H1 (cell line): Measurements from ENCODE around the gene URM1. TPM values are rescaled to one million over a fixed set of nuclear protein-coding genes. Genes with fewer than 3 reads are reported as not detected.

ENCODE experiments used
- CTCF ChIA-PET: fragments of 300-600 bp; sonication (Branson Sonifier 250); formaldehyde crosslinking; loops from one replicate; lab custom pipeline; 2021; ENCODE audit not compliant: partially characterized antibody; lab: Charles Lee
- POLR2A ChIA-PET: fragments of 300-600 bp; sonication (Branson Sonifier 250); formaldehyde crosslinking; loops from one replicate; lab custom pipeline; 2021; ENCODE audit warnings: inconsistent platforms; ENCODE audit not compliant: partially characterized antibody; lab: Charles Lee
- DNase-seq, 2 experiments: peaks; one replicate each; pipeline versions ENCODE4 v3.0.0 to v3.0.0-alpha.2; 2010 to 2022; ENCODE audit warnings: low spot score in 2 of 2, low read depth in 1 of 2, mixed read lengths in 1 of 2
- FAIRE-seq: peaks from 2 replicates; lab custom pipeline; 2011; peaks lifted over from hg19 to GRCh38; lab: Jason Lieb, UNC
- H2AFZ ChIP-seq: 2 replicates; pipeline ENCODE4 v1.8.1; 2012; ENCODE audit warnings: low read length, inconsistent platforms
- H2AK5ac ChIP-seq: 2 replicates; pipeline ENCODE4 v1.6.1; 2013; ENCODE audit warnings: low read depth, low read length
- H2BK120ac ChIP-seq: replicated peaks from 2 replicates; pipeline ENCODE3; 2013; ENCODE audit warnings: low read depth, low read length, inconsistent platforms
- H2BK12ac ChIP-seq: 2 replicates; pipeline ENCODE4 v1.6.1; 2013; ENCODE audit warnings: low read depth, low read length
- H2BK15ac ChIP-seq: 2 replicates; pipeline ENCODE4 v1.6.1; 2013; ENCODE audit warnings: low read length
- H2BK20ac ChIP-seq: 2 replicates; pipeline ENCODE4 v1.6.1; 2013; ENCODE audit warnings: low read length
- H2BK5ac ChIP-seq: 2 replicates; pipeline ENCODE4 v1.6.1; 2013; ENCODE audit warnings: low read depth, low read length
- H3K14ac ChIP-seq: 2 replicates; pipeline ENCODE4 v1.6.1; 2013; ENCODE audit warnings: inconsistent platforms; ENCODE audit not compliant: insufficient read length
- H3K18ac ChIP-seq: 2 replicates; pipeline ENCODE4 v1.6.1; 2013; ENCODE audit warnings: low read length; ENCODE audit errors: extremely low read depth
- H3K23ac ChIP-seq: 2 replicates; pipeline ENCODE4 v1.6.1; 2013; ENCODE audit warnings: inconsistent platforms; ENCODE audit not compliant: insufficient read length
- H3K23me2 ChIP-seq: 2 replicates; pipeline ENCODE4 v1.6.1; 2013; ENCODE audit warnings: low read depth, low read length
- H3K27ac ChIP-seq: 2 replicates; pipeline ENCODE4 v1.6.1; 2011; ENCODE audit warnings: low read depth, low read length, inconsistent platforms
- H3K27me3 ChIP-seq, 4 experiments: replicated peaks in 1 of 4; 1 replicate in 1 of 4; 2 replicates in 3 of 4; pipeline versions ENCODE4 v1.6.1 to v1.8.1; 2011 to 2013; ENCODE audit warnings: low read length in 3 of 4, mild to moderate bottlenecking in 3 of 4, inconsistent platforms in 2 of 4, mixed read lengths in 2 of 4, moderate library complexity in 1 of 4; ENCODE audit not compliant: control insufficient read depth in 3 of 4, insufficient read depth in 3 of 4; ENCODE audit errors: extremely low read depth in 1 of 4
- H3K36me3 ChIP-seq, 4 experiments: 2 replicates each; pipeline versions ENCODE4 v1.6.1 to v1.8.1; 2011 to 2013; ENCODE audit warnings: mild to moderate bottlenecking in 4 of 4, low read length in 3 of 4, moderate library complexity in 2 of 4, control low read depth in 1 of 4, inconsistent platforms in 1 of 4; ENCODE audit not compliant: insufficient read depth in 4 of 4, control insufficient read depth in 2 of 4
- H3K4ac ChIP-seq: replicated peaks from 2 replicates; pipeline ENCODE3; 2013; ENCODE audit warnings: low read length, low read depth, mixed read lengths, inconsistent platforms; ENCODE audit not compliant: insufficient read length
- H3K4me1 ChIP-seq, 4 experiments: replicated peaks in 1 of 4; 1 replicate in 1 of 4; 2 replicates in 3 of 4; pipeline versions ENCODE4 v1.6.1 to v1.8.1; 2011 to 2013; ENCODE audit warnings: low read length in 3 of 4, inconsistent platforms in 2 of 4, mixed read lengths in 1 of 4; ENCODE audit not compliant: insufficient read depth in 4 of 4, control insufficient read depth in 3 of 4
- H3K4me2 ChIP-seq, 2 experiments: 2 replicates each; pipeline versions ENCODE4 v1.6.1 to v1.8.1; 2011 to 2013; ENCODE audit warnings: low read depth in 2 of 2, low read length in 2 of 2, control low read depth in 1 of 2, inconsistent platforms in 1 of 2, mild to moderate bottlenecking in 1 of 2; ENCODE audit not compliant: insufficient read depth in 1 of 2
- H3K4me3 ChIP-seq, 4 experiments: fragments of 200-600, 300-600 bp in 1 of 4; sonication (generic), shearing (Covaris generic), sonication (Bioruptor Twin) in 1 of 4; 2 replicates each; pipeline versions ENCODE4 v1.5.1 to v1.8.1; 2011 to 2016; ENCODE audit warnings: low read length in 4 of 4, low read depth in 3 of 4, control low read depth in 2 of 4, inconsistent platforms in 2 of 4, mild to moderate bottlenecking in 2 of 4, mixed read lengths in 1 of 4, moderate library complexity in 1 of 4; ENCODE audit not compliant: insufficient read depth in 2 of 4; ENCODE audit errors: extremely low read depth in 1 of 4
- H3K56ac ChIP-seq: replicated peaks from 2 replicates; pipeline ENCODE3; 2013; ENCODE audit warnings: low read depth, mild to moderate bottlenecking, mixed read lengths, low read length, inconsistent platforms; ENCODE audit not compliant: insufficient read length
- H3K79me1 ChIP-seq: 2 replicates; pipeline ENCODE4 v1.6.1; 2013; ENCODE audit warnings: low read depth, low read length, control low read depth
- H3K79me2 ChIP-seq, 2 experiments: 2 replicates each; pipeline versions ENCODE4 v1.6.1 to v1.8.1; 2012 to 2013; ENCODE audit warnings: low read length in 2 of 2, mild to moderate bottlenecking in 2 of 2, inconsistent platforms in 1 of 2; ENCODE audit not compliant: insufficient read depth in 2 of 2, control insufficient read depth in 1 of 2
- H3K9ac ChIP-seq, 4 experiments: replicated peaks in 1 of 4; 1 replicate in 1 of 4; 2 replicates in 3 of 4; pipeline versions ENCODE4 v1.6.1 to v1.8.1; 2011 to 2013; ENCODE audit warnings: low read depth in 3 of 4, low read length in 3 of 4, control low read depth in 2 of 4, mild to moderate bottlenecking in 2 of 4, moderate library complexity in 2 of 4, inconsistent platforms in 1 of 4; ENCODE audit errors: extremely low read depth in 1 of 4
- H3K9me3 ChIP-seq, 2 experiments: 2 replicates each; pipeline versions ENCODE4 v1.6.1 to v1.8.1; 2012 to 2013; ENCODE audit warnings: mild to moderate bottlenecking in 2 of 2, moderate library complexity in 2 of 2, control low read depth in 1 of 2, inconsistent platforms in 1 of 2, low read depth in 1 of 2, low read length in 1 of 2, mixed read lengths in 1 of 2; ENCODE audit not compliant: insufficient read depth in 2 of 2
- H4K20me1 ChIP-seq, 2 experiments: replicated peaks in 1 of 2; 2 replicates each; pipeline versions ENCODE3 to v1.8.1; 2011 to 2013; ENCODE audit warnings: inconsistent platforms in 2 of 2, low read length in 2 of 2, mild to moderate bottlenecking in 1 of 2; ENCODE audit not compliant: insufficient read depth in 2 of 2, control insufficient read depth in 1 of 2
- H4K5ac ChIP-seq: 2 replicates; pipeline ENCODE4 v1.6.1; 2013; ENCODE audit warnings: low read length, low read depth, mixed read lengths, inconsistent platforms; ENCODE audit not compliant: insufficient read length
- H4K8ac ChIP-seq: 2 replicates; pipeline ENCODE4 v1.8.0; 2013; ENCODE audit warnings: mild to moderate bottlenecking, moderate library complexity, low read length, inconsistent platforms; ENCODE audit not compliant: insufficient read depth; ENCODE audit errors: extremely low read depth
- H4K91ac ChIP-seq: replicated peaks from 2 replicates; pipeline ENCODE3; 2013; ENCODE audit warnings: low read length, mixed read lengths, inconsistent platforms; ENCODE audit not compliant: insufficient read length
- FOSL1 ChIP-seq: IDR thresholded peaks from 2 replicates; pipeline ENCODE4 v1.6.1; 2011; ENCODE audit warnings: mild to moderate bottlenecking, low read depth, low read length, moderate library complexity; ENCODE audit not compliant: insufficient read depth
- WGBS, 2 experiments: shearing (Covaris generic) in 1 of 2; methylation state at CpG; one replicate each; pipeline versions ENCODE4 v1.1.6 to v1.1.7; 2013 to 2015; ENCODE audit warnings: low lambda C conversion rate in 2 of 2, mixed read lengths in 2 of 2, inconsistent platforms in 1 of 2, low coverage in 1 of 2, missing lambda C conversion rate in 1 of 2; ENCODE audit not compliant: insufficient replicate concordance in 2 of 2, insufficient coverage in 1 of 2, insufficient read length in 1 of 2; ENCODE audit errors: extremely low coverage in 1 of 2, missing lambda C conversion rate in 1 of 2; 5-methylcytosine and 5-hydroxymethylcytosine counted together
- polyA plus RNA-seq, 7 experiments: library from polyadenylated mRNA; depleted of rRNA in 3 of 7; stranded (reverse) in 5 of 7; unstranded in 2 of 7; fragments of >200 nt in 5 of 7; fragments of 200-250 nt in 2 of 7; gene quantifications; 1 replicate in 5 of 7; 2 replicates in 1 of 7; 4 replicates in 1 of 7; pipeline versions ENCODE4 v1.2.1 to v1.2.3, GENCODE V29; 2011 to 2013; ENCODE audit warnings: missing spikeins in 2 of 7, mixed read lengths in 2 of 7
- total RNA-seq: library from RNA; stranded (reverse); fragmentation: NEBNext Ultra II Directional; extraction: Animal tissue kit (Norgen Biotek cat#: 25700); gene quantifications from 2 replicates; pipeline ENCODE4 v1.2.1, GENCODE V29; 2021
- TF ChIP-seq, protein P1 (sequence below): IDR thresholded peaks from 2 replicates; pipeline ENCODE4 v1.6.1; 2011; ENCODE audit warnings: low read length, improper control_type of control experiment
- TF ChIP-seq, protein P2 (sequence below), 3 experiments: IDR thresholded peaks; 1 replicate in 2 of 3; 2 replicates in 1 of 3; pipeline versions ENCODE4 v1.5.1 to v1.6.1; 2011; ENCODE audit warnings: low read length in 3 of 3, mild to moderate bottlenecking in 3 of 3, inconsistent platforms in 2 of 3, low read depth in 1 of 3, moderate library complexity in 1 of 3; ENCODE audit not compliant: insufficient read depth in 1 of 3; ENCODE audit errors: control extremely low read depth in 1 of 3

URM1 gene
- total and polyA plus RNA-seq, 2 of the 8 experiments (the other 6 are each of a cell fraction or from before 2014, with no cell fraction given): 58.3 to 62.3 TPM

DNA sequence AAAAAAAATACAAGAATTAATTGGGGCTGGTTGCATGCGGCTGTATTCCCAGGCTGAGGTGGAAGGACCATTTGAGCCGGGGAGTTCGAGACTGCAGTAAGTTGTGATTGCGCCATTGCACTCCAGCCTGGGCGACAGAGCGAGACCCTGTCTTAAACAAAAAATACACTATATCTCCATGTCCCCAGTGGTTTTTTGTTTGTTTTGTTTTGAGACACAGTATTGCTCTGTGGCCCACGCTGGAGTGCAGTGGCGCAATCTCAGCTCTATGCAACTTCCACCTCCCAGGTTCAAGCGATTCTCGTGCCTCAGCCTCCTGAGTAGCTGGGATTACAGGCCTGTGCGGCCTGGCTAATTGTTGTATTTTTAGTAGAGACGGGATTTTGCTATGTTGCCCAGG lies 47.4 kb upstream of the URM1 start:
- TF ChIP-seq, protein P1, sequence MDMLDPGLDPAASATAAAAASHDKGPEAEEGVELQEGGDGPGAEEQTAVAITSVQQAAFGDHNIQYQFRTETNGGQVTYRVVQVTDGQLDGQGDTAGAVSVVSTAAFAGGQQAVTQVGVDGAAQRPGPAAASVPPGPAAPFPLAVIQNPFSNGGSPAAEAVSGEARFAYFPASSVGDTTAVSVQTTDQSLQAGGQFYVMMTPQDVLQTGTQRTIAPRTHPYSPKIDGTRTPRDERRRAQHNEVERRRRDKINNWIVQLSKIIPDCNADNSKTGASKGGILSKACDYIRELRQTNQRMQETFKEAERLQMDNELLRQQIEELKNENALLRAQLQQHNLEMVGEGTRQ: no peak
- no peak for TF ChIP-seq FOSL1
- TF ChIP-seq, protein P2, sequence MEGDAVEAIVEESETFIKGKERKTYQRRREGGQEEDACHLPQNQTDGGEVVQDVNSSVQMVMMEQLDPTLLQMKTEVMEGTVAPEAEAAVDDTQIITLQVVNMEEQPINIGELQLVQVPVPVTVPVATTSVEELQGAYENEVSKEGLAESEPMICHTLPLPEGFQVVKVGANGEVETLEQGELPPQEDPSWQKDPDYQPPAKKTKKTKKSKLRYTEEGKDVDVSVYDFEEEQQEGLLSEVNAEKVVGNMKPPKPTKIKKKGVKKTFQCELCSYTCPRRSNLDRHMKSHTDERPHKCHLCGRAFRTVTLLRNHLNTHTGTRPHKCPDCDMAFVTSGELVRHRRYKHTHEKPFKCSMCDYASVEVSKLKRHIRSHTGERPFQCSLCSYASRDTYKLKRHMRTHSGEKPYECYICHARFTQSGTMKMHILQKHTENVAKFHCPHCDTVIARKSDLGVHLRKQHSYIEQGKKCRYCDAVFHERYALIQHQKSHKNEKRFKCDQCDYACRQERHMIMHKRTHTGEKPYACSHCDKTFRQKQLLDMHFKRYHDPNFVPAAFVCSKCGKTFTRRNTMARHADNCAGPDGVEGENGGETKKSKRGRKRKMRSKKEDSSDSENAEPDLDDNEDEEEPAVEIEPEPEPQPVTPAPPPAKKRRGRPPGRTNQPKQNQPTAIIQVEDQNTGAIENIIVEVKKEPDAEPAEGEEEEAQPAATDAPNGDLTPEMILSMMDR (IDR thresholded peaks at IDR 0.05; ENCODE audit: control extremely low read depth in 1 of 3, insufficient read depth in 1 of 3, low read depth in 1 of 3, low read length in 3 of 3): no peak
- peaks cover 0 to 25% of the 10 kb centered on the region in 2 experiments; a peak in 2 of 4 replicates for H3K79me2 ChIP-seq
- no peak overlapping the region for H3K4ac ChIP-seq
- FAIRE-seq (no peak), DNase-seq (no peak)
- no peak overlapping the region for H2BK20ac ChIP-seq
- H3K9me3 ChIP-seq: no peaks in the 10 kb centered on the region
- no peak overlapping the region for H2BK5ac ChIP-seq
- 87% methylated on average over 12 of the region's 12 CpGs; no CpG with 5 or more reads in 1 of the 2 experiments for whole genome bisulfite sequencing, 2 experiments
- no peak overlapping the region for H4K8ac ChIP-seq
- no peak overlapping the region for H2BK120ac ChIP-seq
- peaks cover 8% of the 10 kb centered on the region; the same call in 1 of the 2 replicates for H3K79me1 ChIP-seq
- no peak overlapping the region for H3K23ac ChIP-seq
- H2AK5ac ChIP-seq: no peak overlapping the region
- no peak overlapping the region for H2BK12ac ChIP-seq
- peak overlapping the region in 1 of 4 experiments; percentile 60; a peak in 1 of 7 replicates for H3K9ac ChIP-seq
- ChIA-PET POLR2A (interaction anchor here (0.6 to 3.1 kb wide), 2 partner anchors 12 to 73 kb away, joined by 3 to 10 read pairs; no protein-coding TSS in a partner anchor), CTCF (interaction anchor here (2.9 kb wide), 1 partner anchor 39 kb away, joined by 12 read pairs; no protein-coding TSS in a partner anchor)
- no peak overlapping the region for H4K5ac ChIP-seq
- peaks cover 1 to 3% of the 10 kb centered on the region in 2 experiments for H4K20me1 ChIP-seq
- no peak overlapping the region for H2AFZ ChIP-seq
- no peaks in the 10 kb centered on the region for H3K27me3 ChIP-seq
- no peak overlapping the region for H3K14ac ChIP-seq
- H2BK15ac ChIP-seq: no peak overlapping the region
- H3K4me2 ChIP-seq: peak overlapping the region; percentile 63 to 96; a peak in 3 of 4 replicates
- no peak overlapping the region for H4K91ac ChIP-seq
- H3K56ac ChIP-seq: no peak overlapping the region
- H3K18ac ChIP-seq: no peak overlapping the region
- peaks cover 0 to 11% (median 1%) of the 10 kb centered on the region in 4 experiments; a peak in 4 of 8 replicates for H3K36me3 ChIP-seq
- H3K4me1 ChIP-seq: no peaks in the 10 kb centered on the region; a peak in 3 of 7 replicates
- H3K23me2 ChIP-seq: peaks cover 7% of the 10 kb centered on the region
- H3K27ac ChIP-seq: no peak overlapping the region
- H3K4me3 ChIP-seq: peak overlapping the region; percentile 86 to 100 (median 92); a peak in 7 of 8 replicates
